PC-3 (cell line): Measurements from ENCODE around the gene SMCR8. TPM values are rescaled to one million over a fixed set of nuclear protein-coding genes. Genes with fewer than 3 reads are reported as not detected.

Experiments used
- ATAC-seq: fragments of 200-7000 bp; cut with Tn5 transposase; 2 replicates; pipeline ENCODE4 v1.9.1; 2020; ENCODE audit warnings: mild to moderate bottlenecking, moderate library complexity
- BruUV-seq: library from RNA; stranded (reverse); fragments of 400-500 nt; replicated peaks from 2 replicates; lab custom pipeline; 2021; lab: Mats Ljungman, UMichigan
- CTCF ChIA-PET: fragments of 300-600 bp; sonication (Branson Sonifier 250); formaldehyde crosslinking; loops from one replicate; lab custom pipeline; 2022; ENCODE audit warnings: antibody characterized with exemption; lab: Charles Lee
- POLR2A ChIA-PET: fragments of 300-600 bp; sonication (Branson Sonifier 250); formaldehyde crosslinking; loops from one replicate; lab custom pipeline; 2022; ENCODE audit warnings: antibody characterized with exemption; ENCODE audit not compliant: unreplicated experiment; lab: Charles Lee
- DNase-seq: peaks from one replicate; pipeline ENCODE4 v3.0.0-alpha.2; 2015
- H2AFZ ChIP-seq: fragments of 300-600 bp; sonication (generic); 2 replicates; pipeline ENCODE4 v1.6.0; 2016; ENCODE audit warnings: antibody characterized with exemption, low read length
- H3F3A ChIP-seq: fragments of 300-600 bp; sonication (generic); one replicate; pipeline ENCODE4 v1.6.0; 2017; ENCODE audit warnings: antibody characterized with exemption, low read length, control low read depth, mild to moderate bottlenecking; ENCODE audit not compliant: unreplicated experiment
- H3K27ac ChIP-seq: fragments of 300-600 bp; sonication (generic); 2 replicates; pipeline ENCODE4 v1.5.1; 2016; ENCODE audit warnings: mild to moderate bottlenecking, low read length
- H3K27me3 ChIP-seq: fragments of 300-600 bp; sonication (generic); 2 replicates; pipeline ENCODE4 v1.6.1; 2016; ENCODE audit warnings: low read length, mixed read lengths
- H3K36me3 ChIP-seq: fragments of 300-600 bp; sonication (generic); 2 replicates; pipeline ENCODE4 v1.6.1; 2016; ENCODE audit warnings: low read depth, mixed run types, low read length, mixed read lengths
- H3K4me1 ChIP-seq: fragments of 300-600 bp; sonication (generic); 2 replicates; pipeline ENCODE4 v1.5.1; 2016; ENCODE audit warnings: low read length; ENCODE audit not compliant: insufficient read depth
- H3K4me2 ChIP-seq: fragments of 300-600 bp; sonication (generic); 2 replicates; pipeline ENCODE4 v1.6.0; 2016; ENCODE audit warnings: low read length
- H3K4me3 ChIP-seq: fragments of 300-600 bp; sonication (generic); 2 replicates; pipeline ENCODE4 v1.5.1; 2016; ENCODE audit warnings: mild to moderate bottlenecking, low read length, mixed read lengths
- H3K79me2 ChIP-seq: fragments of 300-600 bp; sonication (generic); 2 replicates; pipeline ENCODE4 v1.6.1; 2017; ENCODE audit warnings: low read length, mixed read lengths
- H3K9ac ChIP-seq: fragments of 300-600 bp; sonication (generic); 2 replicates; pipeline ENCODE4 v1.6.0; 2016; ENCODE audit warnings: mild to moderate bottlenecking, low read length
- H3K9me2 ChIP-seq: fragments of 300-600 bp; sonication (generic); replicated peaks from 2 replicates; pipeline ENCODE4 v1.6.1; 2016; ENCODE audit warnings: mixed run types, low read length, mixed read lengths
- H3K9me3 ChIP-seq: fragments of 300-600 bp; sonication (generic); 2 replicates; pipeline ENCODE4 v1.6.1; 2016; ENCODE audit warnings: low read length, mixed read lengths
- H4K20me1 ChIP-seq: fragments of 300-600 bp; sonication (generic); 2 replicates; pipeline ENCODE4 v1.6.1; 2016; ENCODE audit warnings: low read length, mixed read lengths
- CTCF ChIP-seq: fragments of 300-600 bp; sonication (generic); conservative IDR thresholded peaks from 2 replicates; pipeline ENCODE4 v1.5.1; 2017; ENCODE audit warnings: antibody characterized with exemption, low read depth, mild to moderate bottlenecking, low read length
- EZH2 ChIP-seq: fragments of 300-600 bp; sonication (generic); IDR thresholded peaks from one replicate; pipeline ENCODE4 v1.6.1; 2017; ENCODE audit warnings: antibody characterized with exemption, mild to moderate bottlenecking, low read length; ENCODE audit not compliant: unreplicated experiment
- EZH2phosphoT487 ChIP-seq: fragments of 300-600 bp; sonication (generic); IDR thresholded peaks from 2 replicates; pipeline ENCODE4 v1.6.1; 2018; ENCODE audit warnings: mild to moderate bottlenecking, antibody characterized with exemption, low read length, borderline replicate concordance
- intact Hi-C: fragments of 100-400 bp; cut with micrococcal nuclease; formaldehyde crosslinking; loops from 2 replicates; pipeline ENCODE4 v1.9.0; 2023
- total RNA-seq: library from RNA; depleted of rRNA; stranded (reverse); fragments of >200 nt; gene quantifications from 2 replicates; pipeline ENCODE4 v1.2.3, GENCODE V29; 2014

The SMCR8 gene
- total RNA-seq, 1 experiment from 2014 or later: 20.4 TPM

GRCh38 chr17:18267927-18268711 lies 47.0 kb upstream of the SMCR8 start:
- no TSS peak for BruUV-seq

GRCh38 chr17:18270046-18270931 lies 44.8 kb upstream of the SMCR8 start:
- H3K27ac ChIP-seq: no peak overlapping the region
- no peak for TF ChIP-seq EZH2phosphoT487
- no peak for TF ChIP-seq CTCF
- no peak for TF ChIP-seq EZH2
- DNase-seq: no peak
- H3F3A ChIP-seq: no peaks in the 10 kb centered on the region
- no peak overlapping the region for H2AFZ ChIP-seq
- no peaks in the 10 kb centered on the region for H4K20me1 ChIP-seq
- no peaks in the 10 kb centered on the region for H3K9me2 ChIP-seq
- H3K9ac ChIP-seq: no peak overlapping the region
- POLR2A ChIA-PET: no interaction called here
- no peaks in the 10 kb centered on the region for H3K27me3 ChIP-seq
- H3K4me2 ChIP-seq: no peak overlapping the region
- no peaks in the 10 kb centered on the region for H3K79me2 ChIP-seq
- no peaks in the 10 kb centered on the region for H3K9me3 ChIP-seq
- H3K36me3 ChIP-seq: peaks cover 14% of the 10 kb centered on the region
- intact Hi-C loops: no loop called here
- CTCF ChIA-PET: no interaction called here
- BruUV-seq: no TSS peak
- H3K4me1 ChIP-seq: no peaks in the 10 kb centered on the region
- no peak overlapping the region for H3K4me3 ChIP-seq
- ATAC-seq: no peak

More at GRCh38 chr17:18267927-18268711, 47.0 kb upstream of the SMCR8 start:
- ATAC-seq (no peak), DNase-seq (no peak)
- Histone ChIP-seq H3K4me2 (no peak overlapping the region), H3F3A (no peaks in the 10 kb centered on the region), H4K20me1 (no peaks in the 10 kb centered on the region), H3K27me3 (no peaks in the 10 kb centered on the region), H3K9me3 (no peaks in the 10 kb centered on the region), H2AFZ (no peak overlapping the region), H3K36me3 (peaks cover 3% of the 10 kb centered on the region), H3K27ac (no peak overlapping the region), H3K4me1 (no peaks in the 10 kb centered on the region), H3K4me3 (no peak overlapping the region), H3K9me2 (no peaks in the 10 kb centered on the region), H3K79me2 (no peaks in the 10 kb centered on the region), H3K9ac (no peak overlapping the region)
- CTCF ChIA-PET: no interaction called here
- intact Hi-C loops: no loop called here
- no peak for TF ChIP-seq EZH2phosphoT487
- no peak for TF ChIP-seq EZH2
- no peak for TF ChIP-seq CTCF
- POLR2A ChIA-PET: interaction anchor here (0.6 kb wide), 1 partner anchor 11 kb away, joined by 3 read pairs; no protein-coding TSS in a partner anchor
